Astrocyte of the hippocampus (primary cell): ENCODE data around the gene SLC26A1.
"Not testable (repeated sequence)": the region's sequence is repeated elsewhere in the genome, so short reads cannot be mapped to it uniquely, and the experiment has no call there.

Experiments used
- DNase-seq: peaks from one replicate; pipeline ENCODE4 v3.0.0; 2011; ENCODE audit warnings: low read depth, low spot score

The SLC26A1 gene

DNA sequence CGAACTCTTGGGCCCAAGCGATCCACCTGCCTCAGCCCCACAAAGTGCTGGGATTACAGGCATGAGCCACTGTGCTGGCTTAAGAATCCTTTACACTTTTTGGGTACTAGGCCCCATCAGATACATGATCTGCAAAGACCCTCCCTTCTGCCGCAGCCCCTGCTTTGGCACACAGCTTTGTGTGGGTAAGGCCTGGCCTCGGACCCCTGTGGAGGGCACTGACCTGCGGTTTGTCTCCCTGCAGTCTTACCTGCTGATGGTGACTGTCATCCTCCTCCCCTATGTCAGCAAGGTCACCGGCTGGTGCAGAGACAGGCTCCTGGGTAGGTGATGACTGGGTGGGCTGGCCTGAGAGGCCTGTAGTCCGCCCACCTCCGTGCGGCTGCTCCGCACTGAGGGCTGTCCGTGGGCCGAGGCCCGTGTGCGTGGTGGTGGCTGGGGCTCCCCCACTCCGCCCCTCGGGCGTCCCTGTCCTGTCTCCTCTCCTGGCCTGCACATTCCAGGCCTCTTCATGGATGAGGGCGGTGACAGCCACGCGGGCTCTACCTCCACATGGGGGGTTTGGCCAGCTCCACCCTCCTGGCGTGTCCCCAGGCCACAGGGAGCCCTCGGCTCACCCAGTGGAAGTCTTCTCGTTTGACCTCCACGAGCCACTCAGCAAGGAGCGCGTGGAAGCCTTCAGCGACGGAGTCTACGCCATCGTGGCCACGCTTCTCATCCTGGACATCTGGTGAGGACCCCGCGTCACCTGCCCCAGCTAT lies 37.9 kb downstream of the SLC26A1 start:
- no peak for DNase-seq

DNA sequence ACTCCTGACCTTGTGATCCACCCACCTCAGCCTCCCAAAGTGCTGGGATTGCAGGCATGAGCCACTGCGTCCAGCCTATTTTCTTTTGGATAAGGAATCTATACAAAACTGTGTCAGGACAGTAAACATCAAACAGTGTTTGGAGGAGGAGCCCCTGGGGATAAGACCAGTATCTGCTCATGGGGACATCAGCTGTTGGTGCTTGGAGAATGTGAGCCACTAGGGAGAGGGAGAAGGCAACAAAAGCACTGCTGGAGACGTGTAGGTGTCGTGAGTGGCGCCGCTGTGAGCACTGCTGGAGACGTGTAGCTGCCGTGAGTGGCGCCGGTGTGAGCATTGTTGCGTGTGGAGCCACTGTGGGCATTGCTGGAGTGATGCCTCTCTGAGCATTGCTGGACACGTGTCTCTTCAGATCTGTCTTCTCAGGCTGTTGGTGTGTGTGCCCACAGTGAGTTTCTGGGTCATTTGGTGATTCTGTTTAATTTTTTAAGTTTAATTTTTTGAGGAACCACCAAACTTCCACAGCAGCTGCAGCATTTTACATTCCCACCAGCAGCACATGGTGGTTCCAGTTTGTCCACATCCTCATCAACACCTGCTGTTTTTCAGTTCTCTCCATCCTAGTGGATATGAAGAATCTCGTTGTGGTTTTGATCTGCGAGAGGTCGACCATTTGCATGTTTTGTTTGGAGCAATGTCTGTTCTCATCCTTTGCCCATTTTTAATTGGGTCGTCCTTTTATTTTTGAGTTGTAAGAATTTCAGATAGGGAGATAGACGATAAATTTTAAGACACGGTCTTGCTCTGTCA lies 38.8 kb downstream of the SLC26A1 start:
- no peak for DNase-seq

DNA sequence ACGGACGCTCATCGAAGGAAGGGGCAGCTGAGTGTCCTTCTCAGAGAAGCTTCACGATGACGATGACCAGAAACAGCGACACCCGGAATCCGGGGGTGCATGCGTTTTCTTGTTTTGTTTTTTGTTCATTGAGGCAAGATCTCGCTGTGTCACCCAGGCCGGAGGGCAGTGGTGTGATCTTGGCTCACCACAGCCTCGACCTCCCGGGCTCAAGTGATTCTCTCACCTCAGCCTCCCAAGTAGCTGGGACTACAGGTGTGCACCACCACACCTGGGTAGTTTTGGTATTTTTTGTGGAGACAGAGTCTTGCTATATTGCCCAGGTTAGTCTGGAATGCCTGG lies 39.7 kb downstream of the SLC26A1 start:
- DNase-seq, result no peak

DNA sequence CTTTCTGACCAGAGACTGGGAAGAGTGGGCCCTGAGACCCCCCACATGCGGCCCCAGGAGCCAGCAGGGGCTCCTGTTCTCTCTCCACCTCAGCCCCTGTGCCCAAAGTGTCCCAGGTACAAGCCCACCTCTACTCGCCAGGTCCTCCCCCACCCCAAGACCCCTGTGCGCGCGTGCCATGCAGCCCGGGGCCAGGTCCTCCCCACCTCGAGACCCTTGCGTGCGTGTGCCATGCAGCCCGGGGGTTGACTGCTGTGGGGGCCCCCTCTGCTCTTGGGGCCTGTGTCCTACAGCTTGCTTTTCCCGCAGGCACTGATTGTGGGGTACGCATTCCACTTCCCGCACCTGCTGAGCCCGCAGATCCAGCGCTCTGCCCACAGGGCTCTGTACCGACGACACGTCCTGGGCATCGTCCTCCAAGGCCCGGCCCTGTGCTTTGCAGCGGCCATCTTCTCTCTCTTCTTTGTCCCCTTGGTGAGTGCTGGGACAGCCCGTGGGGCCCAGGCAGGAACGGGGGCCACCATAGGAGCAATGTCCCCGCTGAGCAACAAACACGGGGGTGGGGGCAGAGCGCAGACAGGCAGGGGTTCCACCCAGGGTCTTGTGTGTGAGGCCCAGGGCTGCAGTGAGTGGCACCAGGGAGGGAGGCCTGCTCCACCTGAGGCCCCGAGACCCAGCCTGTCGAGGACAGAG lies 40.2 kb downstream of the SLC26A1 start:
- no peak for DNase-seq

DNA sequence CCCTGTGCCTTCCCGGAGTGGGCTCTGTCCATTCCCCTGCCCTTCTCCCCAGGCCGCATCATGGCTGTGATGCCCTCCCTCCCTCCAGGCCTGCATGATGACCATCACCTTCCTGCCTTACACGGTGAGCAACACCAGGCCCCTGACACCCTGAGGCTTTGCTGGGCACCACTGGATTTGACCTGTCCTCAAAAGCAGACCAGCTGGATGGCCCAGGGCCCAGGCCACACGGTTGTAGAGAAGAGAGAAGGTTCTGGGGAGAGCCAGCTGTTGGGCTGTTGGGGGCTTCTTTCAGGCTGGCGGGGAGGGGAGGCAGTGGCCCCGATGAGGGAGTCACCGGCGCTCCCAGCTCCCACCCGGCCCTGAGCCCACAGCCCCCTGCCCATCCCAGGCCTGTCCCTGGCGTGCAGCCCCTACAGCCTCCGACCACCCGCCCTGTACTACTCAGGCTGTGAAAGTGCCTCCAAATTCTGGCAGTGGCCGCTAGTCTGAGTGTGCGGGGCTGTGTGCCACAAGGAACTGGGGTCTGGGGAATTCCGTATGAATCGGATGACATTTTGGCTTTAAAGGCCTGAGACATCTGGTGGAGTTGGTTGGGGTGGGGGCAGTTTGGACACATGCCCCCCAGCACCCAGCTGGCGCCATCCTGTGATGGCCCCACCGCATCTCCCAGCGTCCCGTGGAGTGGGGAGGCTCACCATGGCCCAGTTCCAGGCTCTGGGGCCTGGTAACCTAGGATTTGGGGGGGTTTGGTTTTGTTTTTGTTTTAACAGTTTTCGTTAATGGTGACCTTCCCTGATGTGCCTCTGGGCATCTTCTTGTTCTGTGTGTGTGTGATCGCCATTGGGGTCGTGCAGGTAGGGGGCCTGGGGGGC lies 41.4 kb downstream of the SLC26A1 start:
- no peak for DNase-seq

DNA sequence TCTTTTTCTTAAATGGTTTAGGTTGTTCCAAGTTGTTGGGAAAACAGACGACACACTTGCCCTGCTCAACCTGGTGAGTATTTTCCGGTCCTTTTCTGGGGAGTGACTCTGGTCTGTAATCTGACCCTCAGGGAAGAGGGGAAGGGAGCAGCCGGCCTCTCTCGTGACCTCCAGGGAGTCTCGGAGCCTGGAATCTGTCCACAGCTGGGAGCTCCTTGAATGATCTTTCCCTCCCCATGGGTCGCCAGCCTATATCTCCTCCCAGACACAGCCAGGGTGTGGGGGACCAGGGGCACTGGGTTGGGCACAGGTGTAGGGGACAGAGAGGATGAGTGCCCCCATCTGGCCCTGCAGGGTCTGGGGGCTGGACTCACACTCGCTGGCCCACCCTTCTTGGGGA lies 42.0 kb downstream of the SLC26A1 start:
- no peak for DNase-seq

DNA sequence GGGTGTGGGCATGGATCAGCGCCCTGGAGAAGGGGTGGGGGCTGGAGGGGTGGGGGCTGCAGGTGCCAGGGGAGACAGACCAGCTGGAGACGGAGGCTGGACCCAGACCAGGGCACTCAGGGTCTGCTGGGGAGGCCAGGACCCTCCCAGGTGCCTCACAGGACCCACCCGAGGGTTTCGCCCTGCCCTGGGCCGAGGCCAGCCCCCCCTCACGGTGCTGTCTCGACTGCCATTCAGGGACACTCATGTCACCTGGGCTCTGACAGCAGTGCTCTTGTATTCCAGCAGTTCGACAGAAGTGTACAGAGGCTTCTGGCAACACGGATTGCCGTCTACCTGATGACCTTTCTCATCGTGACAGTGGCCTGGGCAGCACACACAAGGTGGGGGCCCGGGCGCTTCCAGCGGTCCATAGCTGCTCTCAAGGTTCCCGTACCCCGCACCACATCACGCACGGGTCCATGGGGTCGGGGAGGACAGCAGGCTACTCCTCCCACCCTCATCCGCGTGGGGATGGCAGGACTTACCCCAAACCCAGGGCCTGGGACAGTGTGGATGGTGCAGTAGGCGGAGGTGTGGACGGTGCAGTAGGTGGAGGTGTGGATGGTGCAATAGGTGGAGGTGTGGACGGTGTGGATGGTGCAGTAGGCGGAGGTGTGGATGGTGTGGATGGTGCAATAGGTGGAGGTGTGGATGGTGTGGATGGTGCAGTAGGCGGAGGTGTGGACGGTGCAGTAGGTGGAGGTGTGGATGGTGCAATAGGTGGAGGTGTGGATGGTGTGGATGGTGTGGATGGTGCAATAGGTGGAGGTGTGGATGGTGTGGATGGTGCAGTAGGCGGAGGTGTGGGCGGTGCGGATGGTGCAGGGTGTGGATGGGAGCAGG lies 42.8 kb downstream of the SLC26A1 start:
- DNase-seq, result no peak

DNA sequence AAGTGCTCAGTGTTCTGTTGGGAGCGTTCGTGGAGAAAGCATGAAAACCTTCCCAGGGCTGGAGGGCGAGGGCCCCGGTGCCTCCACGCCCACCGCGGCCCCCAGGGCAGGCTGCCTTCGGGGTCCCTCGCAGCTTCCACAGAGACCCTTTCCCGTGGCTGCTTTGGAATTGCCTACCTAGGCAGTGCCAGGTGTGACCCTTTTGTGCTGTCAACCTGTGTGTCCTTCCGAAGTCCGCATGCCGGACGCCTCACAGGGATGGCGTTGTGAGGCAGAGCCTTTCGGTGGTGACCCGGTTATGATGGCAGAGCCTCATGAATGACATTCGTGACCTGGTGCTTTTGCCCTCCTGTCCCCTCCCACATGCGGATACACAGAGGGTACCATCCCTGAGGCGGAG lies 43.5 kb downstream of the SLC26A1 start:
- no peak for DNase-seq

DNA sequence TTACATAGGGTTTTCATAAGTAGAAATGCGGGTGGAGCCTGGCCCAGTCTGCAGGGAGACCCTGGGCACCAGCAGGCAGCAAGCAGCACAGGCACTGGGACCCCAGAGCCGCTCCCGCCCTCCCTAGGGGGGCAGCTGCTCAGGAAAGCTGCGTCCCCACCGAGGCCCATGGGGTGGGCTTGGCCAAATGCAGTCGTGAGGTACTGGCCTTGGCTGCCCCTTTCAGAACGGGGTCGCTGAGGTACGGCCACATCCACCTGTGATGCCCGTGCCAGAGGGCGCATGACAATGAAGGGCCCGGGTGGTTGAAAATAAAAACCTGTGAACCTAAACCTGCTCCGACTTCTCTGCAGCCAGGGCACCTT lies 44.3 kb downstream of the SLC26A1 start:
- DNase-seq, result no peak

DNA sequence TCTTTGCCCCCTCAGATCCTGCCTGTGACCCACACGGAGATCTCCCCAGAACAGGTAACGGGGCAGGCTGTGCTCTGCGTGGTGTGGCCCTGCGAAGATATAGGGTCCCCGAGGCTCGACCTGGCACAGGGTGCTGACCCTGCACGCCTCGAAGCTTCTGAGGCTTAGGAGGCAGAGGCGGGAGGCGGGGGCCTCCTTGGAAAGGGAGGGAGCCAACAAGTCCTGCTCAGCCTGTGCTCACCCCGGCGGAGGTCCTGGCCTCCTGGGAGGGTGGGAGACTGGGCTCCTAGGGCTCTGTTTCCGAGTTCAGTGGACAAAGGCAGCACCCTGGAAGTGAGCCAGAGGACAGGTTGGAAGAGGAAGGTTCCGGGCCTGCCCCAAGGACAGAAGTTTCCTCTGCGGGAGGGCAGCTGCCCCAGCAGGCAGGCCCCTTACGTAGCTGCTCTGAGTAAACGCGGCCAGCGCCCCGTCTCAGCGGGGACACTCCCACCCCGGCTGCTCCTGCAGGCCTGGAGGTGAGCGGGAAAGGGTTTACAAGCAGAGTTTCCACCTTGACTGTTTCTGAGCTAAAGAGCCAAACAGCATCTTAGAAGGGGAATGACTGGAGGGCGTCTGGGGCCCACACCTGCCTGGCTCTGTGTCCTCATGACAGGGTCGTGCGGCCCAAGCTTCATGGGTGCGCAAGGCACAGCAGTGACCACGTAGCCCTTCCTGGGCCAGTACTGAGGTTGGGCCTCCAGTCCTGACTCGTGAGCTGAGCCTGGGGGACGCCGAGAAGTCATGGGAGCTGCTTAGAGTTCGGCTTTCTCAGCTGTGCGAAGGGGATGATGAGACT lies 44.9 kb downstream of the SLC26A1 start:
- no peak for DNase-seq

DNA sequence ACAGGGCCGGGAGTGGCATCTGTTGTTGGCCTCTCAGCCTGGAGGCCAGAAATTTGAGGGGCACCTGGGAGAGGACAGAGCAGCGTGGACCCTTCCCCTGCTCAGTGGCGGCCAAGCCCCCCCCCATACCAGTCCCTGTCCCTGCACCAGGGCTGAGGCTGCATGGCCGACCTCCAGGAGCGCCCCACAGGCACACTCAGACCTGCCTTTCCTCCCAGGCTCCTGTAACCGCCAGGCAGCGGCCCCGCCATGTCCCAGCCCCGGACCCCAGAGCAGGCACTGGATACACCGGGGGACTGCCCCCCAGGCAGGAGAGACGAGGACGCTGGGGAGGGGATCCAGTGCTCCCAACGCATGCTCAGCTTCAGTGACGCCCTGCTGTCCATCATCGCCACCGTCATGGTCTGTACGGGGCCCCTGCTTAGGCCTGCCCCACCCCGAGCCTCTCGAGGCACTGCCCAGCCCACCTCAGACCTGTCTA lies 45.7 kb downstream of the SLC26A1 start:
- no peak for DNase-seq

DNA sequence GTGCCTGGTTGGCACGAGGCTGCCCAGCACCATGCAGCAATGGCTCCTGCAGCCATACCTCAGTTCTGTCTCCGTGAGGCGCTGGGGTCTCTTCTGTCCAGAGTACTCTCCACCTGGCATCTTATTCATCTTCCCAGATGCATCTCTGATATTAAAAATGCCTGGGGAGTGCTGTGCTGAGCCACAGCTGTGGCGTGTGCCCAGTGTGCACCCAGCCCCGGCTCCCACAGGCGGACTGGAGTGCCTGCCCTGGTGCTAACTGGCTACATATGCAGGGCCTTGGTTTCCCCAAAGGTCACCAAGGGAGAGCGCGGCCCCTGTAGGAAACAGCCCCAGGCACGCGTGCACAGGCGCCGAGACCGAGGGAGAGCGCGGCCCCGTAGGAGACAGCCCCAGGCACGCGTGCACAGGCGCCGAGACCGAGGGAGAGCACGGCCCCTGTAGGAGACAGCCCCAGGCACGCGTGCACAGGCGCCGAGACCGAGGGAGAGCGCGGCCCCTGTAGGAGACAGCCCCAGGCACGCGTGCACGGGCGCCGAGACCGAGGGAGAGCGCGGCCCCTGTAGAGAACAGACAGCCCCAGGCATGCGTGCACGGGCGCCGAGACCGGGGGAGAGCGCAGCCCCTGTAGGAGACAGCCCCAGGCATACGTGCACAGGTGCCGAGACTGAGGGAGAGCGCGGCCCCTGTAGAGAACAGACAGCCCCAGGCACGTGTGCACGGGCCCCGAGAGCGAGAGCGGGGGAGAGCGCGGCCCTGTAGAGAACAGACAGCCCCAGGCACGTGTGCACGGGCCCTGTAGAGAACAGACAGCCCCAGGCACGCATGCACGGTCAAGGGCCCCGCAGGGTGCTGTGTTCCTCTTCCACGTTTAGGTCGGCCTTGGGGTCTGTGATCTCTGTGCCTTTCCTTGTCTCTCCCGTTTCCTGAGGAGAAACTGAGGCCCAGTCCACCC lies 46.4 kb downstream of the SLC26A1 start:
- DNase-seq, result no peak

DNA sequence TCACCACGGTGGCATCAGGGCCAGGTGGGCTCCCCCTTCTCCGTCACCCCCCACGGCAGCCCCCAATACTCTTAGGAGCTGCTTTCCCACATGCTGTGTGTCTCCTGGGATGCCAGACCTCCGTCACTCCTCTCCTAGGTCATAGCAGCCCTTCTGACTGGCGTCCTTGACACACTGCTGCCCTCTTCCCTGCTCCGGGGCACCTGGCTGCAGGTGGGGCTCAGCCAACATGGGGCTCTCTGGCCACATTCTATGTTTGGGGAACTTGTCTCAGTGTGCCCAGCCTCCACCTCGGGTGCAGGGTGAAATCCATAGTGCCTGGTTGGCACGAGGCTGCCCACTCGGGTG lies 47.1 kb downstream of the SLC26A1 start:
- no peak for DNase-seq

DNA sequence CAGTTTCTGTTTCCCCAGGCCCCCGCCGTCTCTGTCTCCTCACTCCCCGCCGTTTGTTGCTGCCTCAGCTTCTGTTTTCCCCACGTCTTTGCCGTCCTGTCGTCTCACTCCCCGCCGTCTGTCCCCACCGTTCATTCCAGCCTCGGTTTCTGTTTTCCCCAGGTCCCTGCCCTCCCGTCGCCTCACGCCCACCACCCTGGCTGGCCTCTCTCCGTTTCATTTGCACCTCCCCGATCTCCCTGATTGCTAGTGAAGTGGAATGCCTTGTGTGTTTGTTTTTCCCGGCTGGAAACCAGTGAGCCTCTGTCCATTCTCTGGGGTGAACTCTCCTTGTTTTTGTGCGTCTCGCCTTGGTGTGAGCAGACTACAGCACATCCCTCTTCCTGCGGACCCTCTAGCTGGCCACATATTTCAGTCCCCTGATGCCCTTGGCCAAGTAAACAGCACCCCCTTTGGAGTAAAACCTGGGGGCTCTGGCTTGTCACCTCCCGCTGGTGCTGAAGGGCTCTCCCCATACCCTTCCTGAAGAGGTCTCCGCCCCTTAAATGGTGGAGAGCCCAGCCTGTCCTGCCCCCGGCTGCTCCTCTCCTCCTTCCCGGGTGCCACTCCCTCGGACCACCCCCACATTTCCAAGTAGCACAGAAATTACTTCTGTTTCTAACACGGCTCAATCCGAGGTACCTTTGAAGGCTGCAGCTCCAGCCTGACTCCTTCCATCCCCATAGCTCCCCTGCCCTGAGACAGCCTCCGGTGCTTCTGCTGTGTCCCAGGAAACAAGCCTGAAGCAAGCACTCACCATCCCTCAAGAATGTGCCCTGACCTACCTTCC lies 47.7 kb downstream of the SLC26A1 start:
- peak; percentile 46 for DNase-seq

DNA sequence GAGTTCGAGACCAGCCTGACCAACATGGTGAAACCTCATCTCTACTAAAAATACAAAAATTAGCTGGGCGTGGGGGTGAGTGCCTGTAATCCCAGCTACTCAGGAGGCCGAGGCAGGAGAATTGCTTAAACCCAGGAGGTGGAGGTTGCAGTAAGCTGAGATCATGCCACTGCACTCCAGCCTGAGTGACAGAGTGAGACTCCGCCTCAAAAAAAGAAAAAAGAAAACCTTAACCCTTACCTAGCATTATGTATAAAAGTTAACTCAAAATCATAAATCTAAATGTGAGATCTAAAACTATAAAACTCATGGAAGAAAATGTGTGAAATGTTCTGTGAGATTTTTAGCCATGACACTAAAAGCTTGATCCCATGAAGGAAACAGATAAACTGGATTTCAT lies 53.7 kb downstream of the SLC26A1 start:
- DNase-seq, result not testable (repeated sequence)
